K562 (cell line): Measurements from ENCODE around the gene SLC1A7. TPM values are rescaled to one million over a fixed set of nuclear protein-coding genes. Genes with fewer than 3 reads are reported as not detected.

Experiments used
- ATAC-seq: fragments of 200-7000 bp; cut with Tn5 transposase; 3 replicates; pipeline ENCODE4 v1.9.1; 2020; ENCODE audit warnings: moderate library complexity
- BruUV-seq: library from RNA; stranded (reverse); fragments of 400-500 nt; replicated peaks from 2 replicates; lab custom pipeline; 2021; lab: Mats Ljungman, UMichigan
- CTCF ChIA-PET: fragments of 300-600 bp; formaldehyde crosslinking; extraction: SDS; loops from one replicate; lab custom pipeline; 2021; ENCODE audit warnings: low intra/inter-chr PET ratio; lab: Yijun Ruan, JAX
- POLR2A ChIA-PET: fragments of 300-600, 350-650 bp; sonication (Branson Sonifier 250); formaldehyde crosslinking; extraction: SDS; loops from one replicate; lab custom pipeline; 2021; ENCODE audit warnings: antibody characterized with exemption, inconsistent platforms; lab: Yijun Ruan, JAX
- DNase-seq, 4 experiments: peaks; one replicate each; pipeline versions ENCODE4 v3.0.0 to v3.0.0-alpha.2; 2011 to 2018; ENCODE audit warnings: low spot score in 3 of 4, mixed read lengths in 3 of 4; ENCODE audit errors: extremely low read depth in 1 of 4
- FAIRE-seq: peaks from 2 replicates; lab custom pipeline; 2011; peaks lifted over from hg19 to GRCh38; lab: Jason Lieb, UNC
- H2AFZ ChIP-seq: 2 replicates; pipeline ENCODE4 v1.6.0; 2011; ENCODE audit warnings: low read depth, low read length, control low read depth, inconsistent platforms
- H3K27ac ChIP-seq: fragments of 200-600 bp; 3 replicates; pipeline ENCODE4 v1.8.0; 2011; ENCODE audit warnings: low read depth, mild to moderate bottlenecking, control low read depth, inconsistent platforms, low read length, moderate library complexity, mixed read lengths; ENCODE audit errors: extremely low read depth
- H3K27me3 ChIP-seq, 2 experiments: fragments of 300-600 bp in 1 of 2; 2 replicates in 1 of 2; 3 replicates in 1 of 2; pipeline versions ENCODE4 v1.6.0 to v1.8.0; 2011; ENCODE audit warnings: inconsistent platforms in 2 of 2, low read length in 2 of 2, mild to moderate bottlenecking in 1 of 2, mixed read lengths in 1 of 2, moderate library complexity in 1 of 2; ENCODE audit not compliant: control insufficient read depth in 2 of 2, insufficient read depth in 2 of 2
- H3K36me3 ChIP-seq: fragments of 300-600 bp; 3 replicates; pipeline ENCODE4 v1.8.0; 2011; ENCODE audit warnings: mild to moderate bottlenecking, low read length, inconsistent platforms; ENCODE audit not compliant: control insufficient read depth, insufficient read depth
- H3K4me1 ChIP-seq, 2 experiments: fragments of 200-600 bp in 1 of 2; replicated peaks in 1 of 2; 2 replicates in 1 of 2; 3 replicates in 1 of 2; pipeline versions ENCODE4 v1.5.1 to v1.8.0; 2011; ENCODE audit warnings: inconsistent platforms in 2 of 2, low read length in 2 of 2, mild to moderate bottlenecking in 1 of 2, mixed read lengths in 1 of 2, moderate library complexity in 1 of 2; ENCODE audit not compliant: control insufficient read depth in 2 of 2, insufficient read depth in 2 of 2
- H3K4me2 ChIP-seq: 2 replicates; pipeline ENCODE4 v1.6.1; 2011; ENCODE audit warnings: low read length, control low read depth, inconsistent platforms, mixed read lengths; ENCODE audit not compliant: insufficient read depth
- H3K4me3 ChIP-seq: fragments of 200-600 bp; sonication (generic), shearing (Covaris generic); 2 replicates; pipeline ENCODE4 v1.5.1; 2016; ENCODE audit warnings: control low read depth, inconsistent platforms
- H3K79me2 ChIP-seq: fragments of 200-600 bp; 3 replicates; pipeline ENCODE4 v1.8.0; 2011; ENCODE audit warnings: low read length, inconsistent platforms; ENCODE audit not compliant: control insufficient read depth, insufficient read depth
- H3K9ac ChIP-seq, 2 experiments: 2 replicates each; pipeline versions ENCODE4 v1.6.0 to v1.6.1; 2011; ENCODE audit warnings: low read depth in 2 of 2, low read length in 2 of 2, control low read depth in 1 of 2, inconsistent platforms in 1 of 2, mild to moderate bottlenecking in 1 of 2, mixed read lengths in 1 of 2; ENCODE audit not compliant: insufficient read depth in 1 of 2
- H3K9me1 ChIP-seq: one replicate; pipeline ENCODE4 v1.6.0; 2011; ENCODE audit warnings: inconsistent platforms, mild to moderate bottlenecking, low read length, moderate library complexity; ENCODE audit not compliant: control insufficient read depth, insufficient read depth
- H3K9me3 ChIP-seq: replicated peaks from 2 replicates; pipeline ENCODE4 v1.5.1; 2011; ENCODE audit warnings: low read depth, low read length, inconsistent platforms; ENCODE audit not compliant: control insufficient read depth, insufficient read depth
- H4K20me1 ChIP-seq: replicated peaks from 2 replicates; pipeline ENCODE4 v1.6.1; 2011; ENCODE audit warnings: low read length, inconsistent platforms, mixed read lengths; ENCODE audit not compliant: control insufficient read depth, insufficient read depth
- CHD4 ChIP-seq: fragments of 200-600 bp; sonication (generic); IDR thresholded peaks from 3 replicates; pipeline ENCODE4 v1.6.1; 2012; ENCODE audit warnings: low read depth, mild to moderate bottlenecking, mixed read lengths, low read length, inconsistent platforms; ENCODE audit not compliant: insufficient read depth, insufficient replicate concordance, poor library complexity, severe bottlenecking
- DMBX1 ChIP-seq: fragments of 250-450 bp; sonication (Bioruptor Pico); IDR thresholded peaks from 2 replicates; pipeline ENCODE4 v1.8.0; 2022; ENCODE audit warnings: inconsistent platforms, mild to moderate bottlenecking, moderate library complexity, borderline replicate concordance
- ESRRA ChIP-seq: fragments of 450-650 bp; IDR thresholded peaks from 2 replicates; pipeline ENCODE4 v1.6.1; 2014; ENCODE audit warnings: low read depth, mild to moderate bottlenecking, moderate library complexity, borderline replicate concordance
- GATAD2B ChIP-seq: fragments of 450-650 bp; IDR thresholded peaks from 2 replicates; pipeline ENCODE4 v1.6.1; 2017; ENCODE audit warnings: mild to moderate bottlenecking, borderline replicate concordance
- PRPF4 ChIP-seq: fragments of 200-400 bp; formaldehyde crosslinking; IDR thresholded peaks from one replicate; pipeline ENCODE4 v1.6.1; 2017; ENCODE audit warnings: low read length, low read depth, mild to moderate bottlenecking; ENCODE audit not compliant: insufficient read depth, poor library complexity, severe bottlenecking
- RBFOX2 ChIP-seq: fragments of 200-400 bp; formaldehyde crosslinking; IDR thresholded peaks from 2 replicates; pipeline ENCODE4 v1.6.1; 2017; ENCODE audit warnings: low read depth, mild to moderate bottlenecking, low read length, moderate library complexity
- RBM14 ChIP-seq: fragments of 200-400 bp; formaldehyde crosslinking; IDR thresholded peaks from 2 replicates; pipeline ENCODE4 v1.6.1; 2018; ENCODE audit warnings: low read depth, mild to moderate bottlenecking, low read length, moderate library complexity, borderline replicate concordance; ENCODE audit not compliant: insufficient read depth
- SMAD1 ChIP-seq: fragments of 150-350 bp; IDR thresholded peaks from 2 replicates; pipeline ENCODE4 v1.6.1; 2014; ENCODE audit warnings: low read length, low read depth; ENCODE audit not compliant: partially characterized antibody
- SRSF7 ChIP-seq: fragments of 200-400 bp; formaldehyde crosslinking; optimal IDR thresholded peaks from 2 replicates; pipeline ENCODE3; 2017; ENCODE audit warnings: mild to moderate bottlenecking, low read depth, low read length
- XRCC5 ChIP-seq: fragments of 200-400 bp; formaldehyde crosslinking; IDR thresholded peaks from 2 replicates; pipeline ENCODE4 v1.6.1; 2017; ENCODE audit warnings: low read depth, mild to moderate bottlenecking, low read length
- ZKSCAN8 ChIP-seq: fragments of 200-800 bp; sonication (Bioruptor generic); IDR thresholded peaks from 2 replicates; pipeline ENCODE4 v1.6.1; 2016; ENCODE audit warnings: missing genetic modification characterization, missing compliant biosample characterization
- ZNF445 ChIP-seq: fragments of 250-450 bp; sonication (Bioruptor Pico); IDR thresholded peaks from 2 replicates; pipeline ENCODE4 v1.4.0; 2020; ENCODE audit warnings: low read depth, mild to moderate bottlenecking, moderate library complexity
- WGBS: fragments of 100-300 bp; shearing (Covaris generic); methylation state at CpG from one replicate; pipeline ENCODE4 v1.1.6; 2016; ENCODE audit warnings: low coverage, mixed read lengths; ENCODE audit not compliant: insufficient coverage; ENCODE audit errors: missing lambda C conversion rate; 5-methylcytosine and 5-hydroxymethylcytosine counted together
- in situ Hi-C: fragments of 300-500 bp; cut with MboI; formaldehyde crosslinking; loops from 4 replicates; pipeline ENCODE4 v1.15.0; 2018; ENCODE audit warnings: inconsistent platforms, mixed read lengths
- intact Hi-C: fragments of 100-400 bp; cut with micrococcal nuclease; formaldehyde crosslinking; loops from 2 replicates; pipeline ENCODE4 v1.14.2; 2022
- polyA plus RNA-seq, 8 experiments: library from polyadenylated mRNA; depleted of rRNA in 4 of 8; stranded (reverse) in 5 of 8; unstranded in 3 of 8; fragments of >200 nt; fragmentation: Nextera tagmentation in 2 of 8; fragmentation: Illumina TruSeq in 1 of 8; extraction: Ambion mirVana in 2 of 8; extraction: Trizol in 1 of 8; gene quantifications; 2 replicates each; pipeline versions ENCODE4 v1.2.1 to v1.2.3, GENCODE V29; 2011 to 2014; ENCODE audit warnings: inconsistent platforms in 1 of 8, missing spikeins in 1 of 8
- total RNA-seq, 7 experiments: library from RNA; depleted of rRNA in 6 of 7; stranded (reverse); fragments of >200 nt in 6 of 7; fragmentation: Illumina TruSeq in 2 of 7; extraction: Trizol in 2 of 7; gene quantifications; 2 replicates each; pipeline versions ENCODE4 v1.2.1 to v1.2.3, GENCODE V29; 2011 to 2021; ENCODE audit warnings: low replicate concordance in 1 of 7
- TF ChIP-seq, protein P1 (sequence below): fragments of 250-450 bp; sonication (Bioruptor Pico); IDR thresholded peaks from 2 replicates; pipeline ENCODE4 v1.8.0; 2022; ENCODE audit warnings: inconsistent platforms, mild to moderate bottlenecking, moderate library complexity, borderline replicate concordance
- TF ChIP-seq, protein P2 (sequence below): fragments of 450-650 bp; formaldehyde crosslinking; IDR thresholded peaks from 2 replicates; pipeline ENCODE4 v1.4.0; 2022; ENCODE audit warnings: mild to moderate bottlenecking, moderate library complexity
- TF ChIP-seq, protein P3 (sequence below): fragments of 450-650 bp; IDR thresholded peaks from 2 replicates; pipeline ENCODE4 v1.6.1; 2016; ENCODE audit warnings: mild to moderate bottlenecking

SLC1A7 gene
- total and polyA plus RNA-seq, 9 of the 15 experiments (the other 6 are each of a cell fraction or from before 2014, with no cell fraction given): 0.07 TPM; not detected in 8

DNA sequence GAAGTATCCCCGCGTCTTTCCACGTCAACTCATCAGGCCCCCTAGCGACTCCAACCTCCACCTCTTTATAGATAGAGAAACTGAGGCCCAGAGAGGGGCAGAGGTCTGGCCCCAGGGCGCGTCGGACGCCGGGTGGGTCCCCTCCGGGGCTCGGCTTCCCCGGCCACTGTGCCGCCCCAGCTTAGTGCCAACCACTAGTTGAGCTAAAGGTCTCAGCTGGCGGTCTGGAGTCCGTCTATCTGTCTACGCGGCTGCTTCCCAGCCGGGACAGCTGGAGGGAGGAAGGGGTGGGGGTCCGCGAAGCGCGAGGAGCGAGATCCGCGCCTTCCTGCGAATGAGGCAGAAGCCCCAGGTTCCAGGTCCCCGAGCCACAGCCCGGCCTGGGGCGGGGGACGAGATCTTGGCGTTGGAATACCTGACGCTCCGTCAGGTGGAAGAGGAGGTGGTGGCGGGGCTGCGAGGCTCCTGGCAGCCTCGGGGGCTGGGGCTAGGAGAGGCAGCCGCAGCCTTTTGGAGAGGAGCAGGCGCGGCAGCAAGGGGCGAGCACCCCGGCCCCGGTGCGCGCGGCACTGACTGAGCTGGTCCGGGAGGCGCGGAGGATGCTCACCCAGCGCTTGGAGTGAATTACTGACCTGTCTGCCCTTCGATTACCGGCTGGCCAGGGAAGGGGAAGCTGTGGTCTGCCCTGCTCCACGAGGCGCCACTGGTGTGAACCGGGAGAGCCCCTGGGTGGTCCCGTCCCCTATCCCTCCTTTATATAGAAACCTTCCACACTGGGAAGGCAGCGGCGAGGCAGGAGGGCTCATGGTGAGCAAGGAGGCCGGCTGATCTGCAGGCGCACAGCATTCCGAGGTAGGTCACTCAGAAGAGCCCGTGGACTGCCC lies 79.5 kb downstream of the SLC1A7 start:
- no peak overlapping the region for H3K4me3 ChIP-seq
- in situ Hi-C loops: no loop called here
- TF ChIP-seq, protein P1, sequence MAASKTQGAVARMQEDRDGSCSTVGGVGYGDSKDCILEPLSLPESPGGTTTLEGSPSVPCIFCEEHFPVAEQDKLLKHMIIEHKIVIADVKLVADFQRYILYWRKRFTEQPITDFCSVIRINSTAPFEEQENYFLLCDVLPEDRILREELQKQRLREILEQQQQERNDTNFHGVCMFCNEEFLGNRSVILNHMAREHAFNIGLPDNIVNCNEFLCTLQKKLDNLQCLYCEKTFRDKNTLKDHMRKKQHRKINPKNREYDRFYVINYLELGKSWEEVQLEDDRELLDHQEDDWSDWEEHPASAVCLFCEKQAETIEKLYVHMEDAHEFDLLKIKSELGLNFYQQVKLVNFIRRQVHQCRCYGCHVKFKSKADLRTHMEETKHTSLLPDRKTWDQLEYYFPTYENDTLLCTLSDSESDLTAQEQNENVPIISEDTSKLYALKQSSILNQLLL (CRISPR knock-in tag): no peak
- no peak for TF ChIP-seq RBFOX2
- TF ChIP-seq DMBX1: no peak
- no peak for TF ChIP-seq SMAD1
- TF ChIP-seq GATAD2B: no peak
- TF ChIP-seq PRPF4: no peak
- no peak for TF ChIP-seq SRSF7
- TF ChIP-seq ZKSCAN8 (CRISPR knock-in tag): no peak
- no peak for TF ChIP-seq RBM14
- TF ChIP-seq, protein P2, sequence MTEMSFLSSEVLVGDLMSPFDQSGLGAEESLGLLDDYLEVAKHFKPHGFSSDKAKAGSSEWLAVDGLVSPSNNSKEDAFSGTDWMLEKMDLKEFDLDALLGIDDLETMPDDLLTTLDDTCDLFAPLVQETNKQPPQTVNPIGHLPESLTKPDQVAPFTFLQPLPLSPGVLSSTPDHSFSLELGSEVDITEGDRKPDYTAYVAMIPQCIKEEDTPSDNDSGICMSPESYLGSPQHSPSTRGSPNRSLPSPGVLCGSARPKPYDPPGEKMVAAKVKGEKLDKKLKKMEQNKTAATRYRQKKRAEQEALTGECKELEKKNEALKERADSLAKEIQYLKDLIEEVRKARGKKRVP (CRISPR knock-in tag): no peak
- TF ChIP-seq ZNF445: no peak
- no peak for TF ChIP-seq ESRRA
- no peak for TF ChIP-seq XRCC5
- no peak for TF ChIP-seq CHD4
- TF ChIP-seq, protein P3, sequence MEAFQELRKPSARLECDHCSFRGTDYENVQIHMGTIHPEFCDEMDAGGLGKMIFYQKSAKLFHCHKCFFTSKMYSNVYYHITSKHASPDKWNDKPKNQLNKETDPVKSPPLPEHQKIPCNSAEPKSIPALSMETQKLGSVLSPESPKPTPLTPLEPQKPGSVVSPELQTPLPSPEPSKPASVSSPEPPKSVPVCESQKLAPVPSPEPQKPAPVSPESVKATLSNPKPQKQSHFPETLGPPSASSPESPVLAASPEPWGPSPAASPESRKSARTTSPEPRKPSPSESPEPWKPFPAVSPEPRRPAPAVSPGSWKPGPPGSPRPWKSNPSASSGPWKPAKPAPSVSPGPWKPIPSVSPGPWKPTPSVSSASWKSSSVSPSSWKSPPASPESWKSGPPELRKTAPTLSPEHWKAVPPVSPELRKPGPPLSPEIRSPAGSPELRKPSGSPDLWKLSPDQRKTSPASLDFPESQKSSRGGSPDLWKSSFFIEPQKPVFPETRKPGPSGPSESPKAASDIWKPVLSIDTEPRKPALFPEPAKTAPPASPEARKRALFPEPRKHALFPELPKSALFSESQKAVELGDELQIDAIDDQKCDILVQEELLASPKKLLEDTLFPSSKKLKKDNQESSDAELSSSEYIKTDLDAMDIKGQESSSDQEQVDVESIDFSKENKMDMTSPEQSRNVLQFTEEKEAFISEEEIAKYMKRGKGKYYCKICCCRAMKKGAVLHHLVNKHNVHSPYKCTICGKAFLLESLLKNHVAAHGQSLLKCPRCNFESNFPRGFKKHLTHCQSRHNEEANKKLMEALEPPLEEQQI: no peak

More for the DNA sequence above, 79.5 kb downstream of the SLC1A7 start:
- DNase-seq: no peak
- CTCF ChIA-PET: no interaction called here
- 27% methylated on average over 50 of the region's 61 CpGs for WGBS
- no TSS peak for BruUV-seq
- Histone ChIP-seq H3K36me3 (no peaks in the 10 kb centered on the region), H3K27me3 (peaks cover 37 to 51% of the 10 kb centered on the region in 2 experiments), H3K9me1 (no peaks in the 10 kb centered on the region), H3K9ac (no peak overlapping the region), H3K79me2 (no peaks in the 10 kb centered on the region), H3K4me1 (peaks cover 0 to 22% of the 10 kb centered on the region in 2 experiments; a peak in 2 of 5 replicates), H3K9me3 (no peaks in the 10 kb centered on the region), H4K20me1 (no peaks in the 10 kb centered on the region), H3K27ac (no peak overlapping the region), H2AFZ (no peak overlapping the region), H3K4me2 (no peak overlapping the region)
- POLR2A ChIA-PET: interaction anchor here (0.8 kb wide), 1 partner anchor 15 kb away, joined by 3 read pairs; no protein-coding TSS in a partner anchor
- no peak for FAIRE-seq
- intact Hi-C loops: loop anchor here (10.0 kb wide), 1 partner anchor 158 kb away; no protein-coding TSS in a partner anchor
- peak; percentile 11; the same call in 2 of the 3 replicates for ATAC-seq
